Nucleus accumbens (tissue), 56 donors: ENCODE results near the gene SHANK3.

Experiments
- DNase-seq, 56 donors: peaks; one replicate each; lab custom pipeline; 2025; lab: John Stamatoyannopoulos, UW

The SHANK3 gene

GRCh38 chr22:50676661-50677492 is 4.3 kb downstream of the SHANK3 start:
- no peak for DNase-seq

GRCh38 chr22:50677493-50678217 is 5.0 kb downstream of the SHANK3 start:
- DNase-seq, result no peak

GRCh38 chr22:50678218-50678650 is 5.6 kb downstream of the SHANK3 start:
- DNase-seq, result no peak

GRCh38 chr22:50678651-50679521 is 6.3 kb downstream of the SHANK3 start:
- no peak for DNase-seq

- no peak for DNase-seq
Observed at GRCh38 chr22:50683086-50683993, 10.7 kb downstream of the SHANK3 start.

- DNase-seq, result no peak
Observed at GRCh38 chr22:50683994-50684371, 11.4 kb downstream of the SHANK3 start.

GRCh38 chr22:50684501-50684900 is 11.9 kb downstream of the SHANK3 start:
- DNase-seq, result no peak

- DNase-seq, result no peak
Observed at GRCh38 chr22:50684986-50685385, 12.4 kb downstream of the SHANK3 start.

GRCh38 chr22:50686794-50687193 is 14.2 kb downstream of the SHANK3 start:
- DNase-seq, result no peak

- no peak for DNase-seq
Observed at GRCh38 chr22:50687829-50688228, 15.2 kb downstream of the SHANK3 start.

GRCh38 chr22:50688448-50688847 is 15.8 kb downstream of the SHANK3 start:
- DNase-seq, result no peak

GRCh38 chr22:50691521-50691920 is 18.9 kb downstream of the SHANK3 start:
- DNase-seq, result peak in 1 of 56 donors; percentile 21

GRCh38 chr22:50693462-50693861 is 20.8 kb downstream of the SHANK3 start:
- DNase-seq, result no peak

- no peak for DNase-seq
Observed at GRCh38 chr22:50694099-50694605, 21.5 kb downstream of the SHANK3 start.

- DNase-seq, result no peak
Observed at GRCh38 chr22:50694766-50695420, 22.3 kb downstream of the SHANK3 start.

GRCh38 chr22:50695421-50696250 is 23.0 kb downstream of the SHANK3 start:
- no peak for DNase-seq

- peak in 1 of 56 donors; percentile 24 for DNase-seq
Observed at GRCh38 chr22:50696251-50696798, 23.7 kb downstream of the SHANK3 start.
